ENCODE data around the gene PCSK2.

DNA sequence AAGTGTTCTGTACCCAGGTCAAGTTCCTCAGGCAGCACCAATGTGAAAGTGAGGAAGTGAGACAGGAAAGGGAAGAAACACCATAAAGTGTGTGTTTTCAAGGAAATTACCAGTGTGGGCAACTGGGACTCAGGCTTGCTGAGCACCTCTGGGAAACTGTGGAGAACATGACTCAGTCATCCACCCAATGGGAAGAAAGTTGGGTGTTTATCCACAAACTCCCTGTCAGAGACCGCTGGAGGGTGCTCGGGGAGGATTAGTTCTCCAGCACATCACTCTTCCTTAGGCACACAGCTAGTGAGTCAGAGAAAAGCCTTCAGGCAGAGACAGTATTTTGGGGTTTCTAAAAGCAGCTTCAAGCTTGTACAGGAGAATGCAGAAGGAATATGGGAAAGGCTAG lies 93.6 kb downstream of the PCSK2 start:
- TF ChIP-seq, protein P1, sequence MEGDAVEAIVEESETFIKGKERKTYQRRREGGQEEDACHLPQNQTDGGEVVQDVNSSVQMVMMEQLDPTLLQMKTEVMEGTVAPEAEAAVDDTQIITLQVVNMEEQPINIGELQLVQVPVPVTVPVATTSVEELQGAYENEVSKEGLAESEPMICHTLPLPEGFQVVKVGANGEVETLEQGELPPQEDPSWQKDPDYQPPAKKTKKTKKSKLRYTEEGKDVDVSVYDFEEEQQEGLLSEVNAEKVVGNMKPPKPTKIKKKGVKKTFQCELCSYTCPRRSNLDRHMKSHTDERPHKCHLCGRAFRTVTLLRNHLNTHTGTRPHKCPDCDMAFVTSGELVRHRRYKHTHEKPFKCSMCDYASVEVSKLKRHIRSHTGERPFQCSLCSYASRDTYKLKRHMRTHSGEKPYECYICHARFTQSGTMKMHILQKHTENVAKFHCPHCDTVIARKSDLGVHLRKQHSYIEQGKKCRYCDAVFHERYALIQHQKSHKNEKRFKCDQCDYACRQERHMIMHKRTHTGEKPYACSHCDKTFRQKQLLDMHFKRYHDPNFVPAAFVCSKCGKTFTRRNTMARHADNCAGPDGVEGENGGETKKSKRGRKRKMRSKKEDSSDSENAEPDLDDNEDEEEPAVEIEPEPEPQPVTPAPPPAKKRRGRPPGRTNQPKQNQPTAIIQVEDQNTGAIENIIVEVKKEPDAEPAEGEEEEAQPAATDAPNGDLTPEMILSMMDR (IDR thresholded peaks at IDR 0.05), result no peak
- TF ChIP-seq TP53 (CRISPR knock-in tag; IDR thresholded peaks at IDR 0.05) (no peak), BHLHE40 (IDR thresholded peaks at IDR 0.05; ENCODE audit: low read depth, low read length) (no peak), SREBF2 (IDR thresholded peaks at IDR 0.05) (no peak), POLR2A (IDR thresholded peaks at IDR 0.05; ENCODE audit: low read length) (no peak), NPAS2 (CRISPR knock-in tag; IDR thresholded peaks at IDR 0.05; ENCODE audit: borderline replicate concordance) (no peak), RAD21 (conservative IDR thresholded peaks at IDR 0.05 in 1 of 2, IDR thresholded peaks at IDR 0.05 in 1 of 2) (no peak), NFE2L2 (conservative IDR thresholded peaks at IDR 0.05; ENCODE audit: low read length) (no peak)
- TF ChIP-seq, protein P2, sequence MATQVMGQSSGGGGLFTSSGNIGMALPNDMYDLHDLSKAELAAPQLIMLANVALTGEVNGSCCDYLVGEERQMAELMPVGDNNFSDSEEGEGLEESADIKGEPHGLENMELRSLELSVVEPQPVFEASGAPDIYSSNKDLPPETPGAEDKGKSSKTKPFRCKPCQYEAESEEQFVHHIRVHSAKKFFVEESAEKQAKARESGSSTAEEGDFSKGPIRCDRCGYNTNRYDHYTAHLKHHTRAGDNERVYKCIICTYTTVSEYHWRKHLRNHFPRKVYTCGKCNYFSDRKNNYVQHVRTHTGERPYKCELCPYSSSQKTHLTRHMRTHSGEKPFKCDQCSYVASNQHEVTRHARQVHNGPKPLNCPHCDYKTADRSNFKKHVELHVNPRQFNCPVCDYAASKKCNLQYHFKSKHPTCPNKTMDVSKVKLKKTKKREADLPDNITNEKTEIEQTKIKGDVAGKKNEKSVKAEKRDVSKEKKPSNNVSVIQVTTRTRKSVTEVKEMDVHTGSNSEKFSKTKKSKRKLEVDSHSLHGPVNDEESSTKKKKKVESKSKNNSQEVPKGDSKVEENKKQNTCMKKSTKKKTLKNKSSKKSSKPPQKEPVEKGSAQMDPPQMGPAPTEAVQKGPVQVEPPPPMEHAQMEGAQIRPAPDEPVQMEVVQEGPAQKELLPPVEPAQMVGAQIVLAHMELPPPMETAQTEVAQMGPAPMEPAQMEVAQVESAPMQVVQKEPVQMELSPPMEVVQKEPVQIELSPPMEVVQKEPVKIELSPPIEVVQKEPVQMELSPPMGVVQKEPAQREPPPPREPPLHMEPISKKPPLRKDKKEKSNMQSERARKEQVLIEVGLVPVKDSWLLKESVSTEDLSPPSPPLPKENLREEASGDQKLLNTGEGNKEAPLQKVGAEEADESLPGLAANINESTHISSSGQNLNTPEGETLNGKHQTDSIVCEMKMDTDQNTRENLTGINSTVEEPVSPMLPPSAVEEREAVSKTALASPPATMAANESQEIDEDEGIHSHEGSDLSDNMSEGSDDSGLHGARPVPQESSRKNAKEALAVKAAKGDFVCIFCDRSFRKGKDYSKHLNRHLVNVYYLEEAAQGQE (IDR thresholded peaks at IDR 0.05), result no peak
- TF ChIP-seq, protein P3, sequence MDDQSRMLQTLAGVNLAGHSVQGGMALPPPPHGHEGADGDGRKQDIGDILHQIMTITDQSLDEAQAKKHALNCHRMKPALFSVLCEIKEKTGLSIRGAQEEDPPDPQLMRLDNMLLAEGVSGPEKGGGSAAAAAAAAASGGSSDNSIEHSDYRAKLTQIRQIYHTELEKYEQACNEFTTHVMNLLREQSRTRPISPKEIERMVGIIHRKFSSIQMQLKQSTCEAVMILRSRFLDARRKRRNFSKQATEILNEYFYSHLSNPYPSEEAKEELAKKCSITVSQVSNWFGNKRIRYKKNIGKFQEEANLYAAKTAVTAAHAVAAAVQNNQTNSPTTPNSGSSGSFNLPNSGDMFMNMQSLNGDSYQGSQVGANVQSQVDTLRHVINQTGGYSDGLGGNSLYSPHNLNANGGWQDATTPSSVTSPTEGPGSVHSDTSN (IDR thresholded peaks at IDR 0.05), result no peak

All from A549 (cell line).